ENCODE data around the gene CFAP92. TPM values are rescaled to one million over a fixed set of nuclear protein-coding genes. Genes with fewer than 3 reads are reported as not detected.

The CFAP92 gene
- total and polyA plus RNA-seq, 2 donors (not counting 3 experiments of a cell fraction or from before 2014, with no cell fraction given) = 0.04 to 0.62 TPM

DNA sequence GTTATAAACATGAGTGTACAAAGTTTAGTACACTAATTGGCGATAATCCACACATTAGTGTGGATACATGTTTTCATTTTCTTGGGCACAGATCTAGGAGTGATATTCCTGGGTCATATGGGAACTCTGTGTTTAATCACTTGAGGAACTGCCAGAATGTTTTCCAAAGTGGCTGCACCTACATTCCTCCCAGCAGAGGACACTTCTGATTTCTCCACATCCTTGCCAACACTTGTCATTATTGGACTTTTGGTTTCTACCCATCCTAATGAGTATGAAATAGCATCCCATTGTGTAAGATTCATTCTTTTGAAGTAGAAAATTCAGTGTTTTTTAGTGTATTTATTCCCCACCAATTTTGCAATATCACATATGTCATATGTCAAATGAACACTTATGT, 53.6 kb downstream of the CFAP92 start:
- Histone ChIP-seq H3K9me1 (replicated peaks; ENCODE audit: control insufficient read depth, extremely low read depth, insufficient read depth, low read length) (no peaks in the 10 kb centered on the region), H3K9ac (replicated peaks; ENCODE audit: extremely low read depth, insufficient read depth, low read length) (no peak overlapping the region), H3K4me3 (replicated peaks in 1 of 3; ENCODE audit: insufficient read depth in 1 of 3, low read depth in 1 of 3, low read length in 3 of 3) (no peak overlapping the region), H3K4me2 (ENCODE audit: insufficient read depth, low read length) (no peak overlapping the region), H3K36me3 (ENCODE audit: control insufficient read depth in 2 of 2, extremely low read depth in 1 of 2, insufficient read depth in 2 of 2, low read length in 2 of 2) (no peaks in the 10 kb centered on the region), H3K4me1 (ENCODE audit: control insufficient read depth, extremely low read depth, insufficient read depth, low read length) (no peaks in the 10 kb centered on the region), H4K20me1 (replicated peaks; ENCODE audit: control insufficient read depth, extremely low read depth, insufficient read depth, low read length) (no peaks in the 10 kb centered on the region), H3K27ac (ENCODE audit: insufficient read depth, low read depth, low read length) (no peak overlapping the region), H2AFZ (ENCODE audit: low read depth, low read length) (no peak overlapping the region), H3K79me2 (ENCODE audit: control insufficient read depth, insufficient read depth, low read length) (no peaks in the 10 kb centered on the region), H3K9me3 (replicated peaks; ENCODE audit: control insufficient read depth, insufficient read depth, low read length) (no peaks in the 10 kb centered on the region), H3K27me3 (ENCODE audit: control insufficient read depth in 2 of 2, insufficient read depth in 2 of 2, low read length in 2 of 2) (peaks cover 0 to 3% of the 10 kb centered on the region in 2 experiments)
- BruUV-seq (replicated peaks) = no TSS peak
- ChIA-PET POLR2A (no interaction called here), CTCF (no interaction called here)
- no peak for FAIRE-seq
- no peak for DNase-seq (ENCODE audit: low read depth, low spot score)
- TF ChIP-seq POLR2A (IDR thresholded peaks at IDR 0.05; ENCODE audit: low read depth, low read length) (no peak), POLR2AphosphoS5 (IDR thresholded peaks at IDR 0.05; ENCODE audit: insufficient read depth, low read depth, low read length) (no peak), JUN (IDR thresholded peaks at IDR 0.05; ENCODE audit: borderline replicate concordance, insufficient read depth, insufficient read length, low read depth) (no peak), MYC (IDR thresholded peaks at IDR 0.05; ENCODE audit: low read depth, low read length) (no peak)
- TF ChIP-seq, protein P1, sequence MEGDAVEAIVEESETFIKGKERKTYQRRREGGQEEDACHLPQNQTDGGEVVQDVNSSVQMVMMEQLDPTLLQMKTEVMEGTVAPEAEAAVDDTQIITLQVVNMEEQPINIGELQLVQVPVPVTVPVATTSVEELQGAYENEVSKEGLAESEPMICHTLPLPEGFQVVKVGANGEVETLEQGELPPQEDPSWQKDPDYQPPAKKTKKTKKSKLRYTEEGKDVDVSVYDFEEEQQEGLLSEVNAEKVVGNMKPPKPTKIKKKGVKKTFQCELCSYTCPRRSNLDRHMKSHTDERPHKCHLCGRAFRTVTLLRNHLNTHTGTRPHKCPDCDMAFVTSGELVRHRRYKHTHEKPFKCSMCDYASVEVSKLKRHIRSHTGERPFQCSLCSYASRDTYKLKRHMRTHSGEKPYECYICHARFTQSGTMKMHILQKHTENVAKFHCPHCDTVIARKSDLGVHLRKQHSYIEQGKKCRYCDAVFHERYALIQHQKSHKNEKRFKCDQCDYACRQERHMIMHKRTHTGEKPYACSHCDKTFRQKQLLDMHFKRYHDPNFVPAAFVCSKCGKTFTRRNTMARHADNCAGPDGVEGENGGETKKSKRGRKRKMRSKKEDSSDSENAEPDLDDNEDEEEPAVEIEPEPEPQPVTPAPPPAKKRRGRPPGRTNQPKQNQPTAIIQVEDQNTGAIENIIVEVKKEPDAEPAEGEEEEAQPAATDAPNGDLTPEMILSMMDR (IDR thresholded peaks at IDR 0.05; ENCODE audit: extremely low read depth in 1 of 2, insufficient read depth in 1 of 2, low read depth in 1 of 2, low read length in 2 of 2) = no peak
- intact Hi-C loops (cut with micrococcal nuclease) = no loop called here
- dilution Hi-C loops (cut with MboI; ENCODE audit: extremely low pct_ligation_motif_present, low sequenced_read_pairs) = no loop called here

DNA sequence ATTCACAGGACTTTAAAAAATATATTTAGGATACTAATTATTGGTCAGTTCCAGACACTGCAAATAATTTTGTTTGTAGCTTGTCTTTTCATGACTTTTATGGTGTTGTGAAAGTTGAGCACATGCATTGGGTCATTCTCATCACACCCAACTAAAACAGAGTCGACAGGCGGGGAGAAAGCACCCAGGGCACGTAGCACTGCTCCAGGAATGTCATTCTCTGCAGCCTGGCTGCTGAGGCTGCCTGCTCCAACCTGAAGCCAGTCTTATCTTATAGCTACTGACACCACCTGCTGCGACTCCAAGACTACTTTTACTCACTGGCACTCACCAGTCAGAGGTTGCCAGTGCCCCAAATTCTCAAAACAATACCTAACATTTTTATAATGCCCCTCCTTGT, 57.5 kb downstream of the CFAP92 start:
- Histone ChIP-seq H3K4me1 (ENCODE audit: control insufficient read depth, extremely low read depth, insufficient read depth, low read length) (no peaks in the 10 kb centered on the region), H3K9ac (replicated peaks; ENCODE audit: extremely low read depth, insufficient read depth, low read length) (no peak overlapping the region), H3K27me3 (ENCODE audit: control insufficient read depth in 2 of 2, insufficient read depth in 2 of 2, low read length in 2 of 2) (peaks cover 4 to 5% of the 10 kb centered on the region in 2 experiments), H3K36me3 (ENCODE audit: control insufficient read depth in 2 of 2, extremely low read depth in 1 of 2, insufficient read depth in 2 of 2, low read length in 2 of 2) (no peaks in the 10 kb centered on the region), H2AFZ (ENCODE audit: low read depth, low read length) (no peak overlapping the region), H3K4me3 (replicated peaks in 1 of 3; ENCODE audit: insufficient read depth in 1 of 3, low read depth in 1 of 3, low read length in 3 of 3) (no peak overlapping the region), H3K9me1 (replicated peaks; ENCODE audit: control insufficient read depth, extremely low read depth, insufficient read depth, low read length) (no peaks in the 10 kb centered on the region), H3K79me2 (ENCODE audit: control insufficient read depth, insufficient read depth, low read length) (no peaks in the 10 kb centered on the region), H3K9me3 (replicated peaks; ENCODE audit: control insufficient read depth, insufficient read depth, low read length) (no peaks in the 10 kb centered on the region), H3K27ac (ENCODE audit: insufficient read depth, low read depth, low read length) (no peak overlapping the region), H3K4me2 (ENCODE audit: insufficient read depth, low read length) (no peak overlapping the region), H4K20me1 (replicated peaks; ENCODE audit: control insufficient read depth, extremely low read depth, insufficient read depth, low read length) (no peaks in the 10 kb centered on the region)
- ChIA-PET CTCF (interaction anchor here (1.0 kb wide), 1 partner anchor 34 kb away, joined by 3 read pairs; no protein-coding TSS in a partner anchor), POLR2A (no interaction called here)
- no peak for DNase-seq (ENCODE audit: low read depth, low spot score)
- intact Hi-C loops (cut with micrococcal nuclease) (no loop called here), dilution Hi-C loops (cut with MboI; ENCODE audit: extremely low pct_ligation_motif_present, low sequenced_read_pairs) (no loop called here)
- no TSS peak for BruUV-seq (replicated peaks)
- TF ChIP-seq POLR2AphosphoS5 (IDR thresholded peaks at IDR 0.05; ENCODE audit: insufficient read depth, low read depth, low read length) = no peak
- TF ChIP-seq MYC (IDR thresholded peaks at IDR 0.05; ENCODE audit: low read depth, low read length) = no peak
- no peak for TF ChIP-seq JUN (IDR thresholded peaks at IDR 0.05; ENCODE audit: borderline replicate concordance, insufficient read depth, insufficient read length, low read depth)
- no peak for TF ChIP-seq FOS (IDR thresholded peaks at IDR 0.05; ENCODE audit: borderline replicate concordance, insufficient read depth, low read length)
- TF ChIP-seq EZH2 (IDR thresholded peaks at IDR 0.05; ENCODE audit: borderline replicate concordance, low read depth, low read length, severe bottlenecking) = no peak
- no peak for TF ChIP-seq POLR2A (IDR thresholded peaks at IDR 0.05; ENCODE audit: low read depth, low read length)
- TF ChIP-seq, protein P1 (IDR thresholded peaks at IDR 0.05; ENCODE audit: extremely low read depth in 1 of 2, insufficient read depth in 1 of 2, low read depth in 1 of 2, low read length in 2 of 2) = no peak
- no peak for TF ChIP-seq GATA2 (IDR thresholded peaks at IDR 0.05; ENCODE audit: insufficient read depth, insufficient read length, low read depth, low read length)
- TF ChIP-seq, protein P2, sequence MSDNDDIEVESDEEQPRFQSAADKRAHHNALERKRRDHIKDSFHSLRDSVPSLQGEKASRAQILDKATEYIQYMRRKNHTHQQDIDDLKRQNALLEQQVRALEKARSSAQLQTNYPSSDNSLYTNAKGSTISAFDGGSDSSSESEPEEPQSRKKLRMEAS (IDR thresholded peaks at IDR 0.05; ENCODE audit: insufficient read depth, insufficient read length) = no peak
- no peak for FAIRE-seq
